ENCODE data around the gene DMXL1.

- TF ChIP-seq, protein P1, sequence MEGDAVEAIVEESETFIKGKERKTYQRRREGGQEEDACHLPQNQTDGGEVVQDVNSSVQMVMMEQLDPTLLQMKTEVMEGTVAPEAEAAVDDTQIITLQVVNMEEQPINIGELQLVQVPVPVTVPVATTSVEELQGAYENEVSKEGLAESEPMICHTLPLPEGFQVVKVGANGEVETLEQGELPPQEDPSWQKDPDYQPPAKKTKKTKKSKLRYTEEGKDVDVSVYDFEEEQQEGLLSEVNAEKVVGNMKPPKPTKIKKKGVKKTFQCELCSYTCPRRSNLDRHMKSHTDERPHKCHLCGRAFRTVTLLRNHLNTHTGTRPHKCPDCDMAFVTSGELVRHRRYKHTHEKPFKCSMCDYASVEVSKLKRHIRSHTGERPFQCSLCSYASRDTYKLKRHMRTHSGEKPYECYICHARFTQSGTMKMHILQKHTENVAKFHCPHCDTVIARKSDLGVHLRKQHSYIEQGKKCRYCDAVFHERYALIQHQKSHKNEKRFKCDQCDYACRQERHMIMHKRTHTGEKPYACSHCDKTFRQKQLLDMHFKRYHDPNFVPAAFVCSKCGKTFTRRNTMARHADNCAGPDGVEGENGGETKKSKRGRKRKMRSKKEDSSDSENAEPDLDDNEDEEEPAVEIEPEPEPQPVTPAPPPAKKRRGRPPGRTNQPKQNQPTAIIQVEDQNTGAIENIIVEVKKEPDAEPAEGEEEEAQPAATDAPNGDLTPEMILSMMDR (conservative IDR thresholded peaks at IDR 0.05 in 1 of 2, IDR thresholded peaks at IDR 0.05 in 1 of 2; ENCODE audit: extremely low read depth in 1 of 2, insufficient read depth in 1 of 2, low read depth in 1 of 2, low read length in 2 of 2), result no peak
- TF ChIP-seq EZH2 (IDR thresholded peaks at IDR 0.05; ENCODE audit: borderline replicate concordance, low read length), result no peak
Measured at GRCh38 chr5:119238265-119239118, 167.6 kb downstream of the DMXL1 start.
